H1 (cell line): ENCODE data around the gene PLCB1. TPM values are rescaled to one million over a fixed set of nuclear protein-coding genes. Genes with fewer than 3 reads are reported as not detected.

Experiments
- RAD21 ChIP-seq, 2 experiments: IDR thresholded peaks in 1 of 2; conservative IDR thresholded peaks in 1 of 2; 2 replicates each; pipeline ENCODE4 v1.6.1; 2011; ENCODE audit warnings: low read depth in 2 of 2, low read length in 2 of 2, improper control_type of control experiment in 1 of 2, inconsistent platforms in 1 of 2, mild to moderate bottlenecking in 1 of 2, moderate library complexity in 1 of 2
- TAF7 ChIP-seq: optimal IDR thresholded peaks from 2 replicates; pipeline ENCODE3; 2011; ENCODE audit warnings: low read depth, mild to moderate bottlenecking, inconsistent platforms, low read length, moderate library complexity, borderline replicate concordance
- TBP ChIP-seq: IDR thresholded peaks from 2 replicates; pipeline ENCODE4 v1.6.1; 2011; ENCODE audit warnings: low read depth, low read length, improper control_type of control experiment
- polyA plus RNA-seq, 7 experiments: library from polyadenylated mRNA; depleted of rRNA in 3 of 7; stranded (reverse) in 5 of 7; unstranded in 2 of 7; fragments of >200 nt in 5 of 7; fragments of 200-250 nt in 2 of 7; gene quantifications; 1 replicate in 5 of 7; 2 replicates in 1 of 7; 4 replicates in 1 of 7; pipeline versions ENCODE4 v1.2.1 to v1.2.3, GENCODE V29; 2011 to 2013; ENCODE audit warnings: missing spikeins in 2 of 7, mixed read lengths in 2 of 7
- total RNA-seq: library from RNA; stranded (reverse); fragmentation: NEBNext Ultra II Directional; extraction: Animal tissue kit (Norgen Biotek cat#: 25700); gene quantifications from 2 replicates; pipeline ENCODE4 v1.2.1, GENCODE V29; 2021

PLCB1 gene
- total and polyA plus RNA-seq, 2 of the 8 experiments (the other 6 are each of a cell fraction or from before 2014, with no cell fraction given) = 2.6 to 9.1 TPM

DNA sequence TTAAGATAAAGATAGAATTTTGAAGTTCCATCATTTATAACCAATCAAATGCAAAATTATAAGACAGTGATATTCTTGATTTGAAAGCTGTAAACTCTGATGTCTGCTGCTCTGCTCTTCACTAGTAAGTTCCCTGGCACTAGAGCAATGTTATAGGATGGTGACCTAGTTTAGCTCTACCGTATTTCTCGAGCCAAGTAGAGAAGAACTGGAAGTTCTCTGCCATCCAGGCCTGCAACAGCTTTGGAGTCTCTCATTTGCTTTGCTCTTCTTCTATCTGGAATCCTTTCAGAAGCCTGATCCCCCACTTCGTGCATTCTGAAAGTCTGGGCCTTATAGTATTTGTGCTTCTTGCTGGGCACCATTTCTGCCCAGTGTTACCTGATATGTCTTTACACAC is 100.3 kb downstream of the PLCB1 start (continued):
- no peak for TF ChIP-seq RAD21 (IDR thresholded peaks at IDR 0.05 in 1 of 2, conservative IDR thresholded peaks at IDR 0.05 in 1 of 2; ENCODE audit: low read depth in 2 of 2, low read length in 2 of 2)
- no peak for TF ChIP-seq TBP
- TF ChIP-seq TAF7 = no peak
